ENCODE measurements around the gene TEP1. TPM values are rescaled to one million over a fixed set of nuclear protein-coding genes. Genes with fewer than 3 reads are reported as not detected.

The TEP1 gene
- total RNA-seq, 2 donors from 2014 or later: 40.2 to 41.4 TPM

Other genes starting within 250 kb of the TEP1 start
- not detected for gene OR11G2, start 222.6 kb downstream of the TEP1 start, total RNA-seq
- gene OR11H6, start 189.8 kb downstream of the TEP1 start, total RNA-seq: not detected
- gene OR11H7, start 184.5 kb downstream of the TEP1 start, total RNA-seq: not detected
- gene OR11H4, start 174.2 kb downstream of the TEP1 start, total RNA-seq: not detected
- 10 to 100 TPM; 15.5 to 16.7 TPM for gene TTC5, start 107.5 kb downstream of the TEP1 start, total RNA-seq
- gene CCNB1IP1, start 80.2 kb downstream of the TEP1 start, total RNA-seq: 10 to 100 TPM; 73.4 to 89.9 TPM
- gene PARP2, start 69.9 kb downstream of the TEP1 start, total RNA-seq: 10 to 100 TPM; 31.1 to 39.5 TPM
- under 1 TPM; 0.28 to 0.29 TPM for gene KLHL33, start 22.7 kb upstream of the TEP1 start, total RNA-seq
- gene OSGEP, start 41.3 kb upstream of the TEP1 start, total RNA-seq: 10 to 100 TPM; 50.7 to 68.1 TPM
- gene APEX1, start 41.7 kb upstream of the TEP1 start, total RNA-seq: 100 to 1,000 TPM; 198 to 209 TPM
- gene PIP4P1, start 47.9 kb upstream of the TEP1 start, total RNA-seq: 10 to 100 TPM; 38.2 to 45.8 TPM
- gene PNP, start 55.9 kb upstream of the TEP1 start, total RNA-seq: 100 to 1,000 TPM; 111 to 115 TPM
- under 1 TPM; 0.77 to 0.90 TPM for gene RNASE10, start 92.0 kb upstream of the TEP1 start, total RNA-seq
- not detected for gene RNASE9, start 147.5 kb upstream of the TEP1 start, total RNA-seq
- gene RNASE11, start 174.5 kb upstream of the TEP1 start, total RNA-seq: not detected
- not detected for gene RNASE12, start 177.9 kb upstream of the TEP1 start, total RNA-seq
- not detected for gene OR6S1, start 228.2 kb upstream of the TEP1 start, total RNA-seq